NB4 (cell line): Measurements from ENCODE around the gene SLC45A1.

ENCODE experiments used
- POLR2A ChIP-seq: IDR thresholded peaks from 2 replicates; pipeline ENCODE4 v1.6.1; 2011; ENCODE audit warnings: mild to moderate bottlenecking; ENCODE audit not compliant: insufficient read length; ENCODE audit errors: extremely low read depth
- TF ChIP-seq, protein P1 (sequence below): IDR thresholded peaks from one replicate; pipeline ENCODE4 v1.5.1; 2012; ENCODE audit warnings: low read depth, low read length
- TF ChIP-seq, protein P2 (sequence below): IDR thresholded peaks from 2 replicates; pipeline ENCODE4 v1.6.1; 2011; ENCODE audit warnings: low read depth, low read length

DNA sequence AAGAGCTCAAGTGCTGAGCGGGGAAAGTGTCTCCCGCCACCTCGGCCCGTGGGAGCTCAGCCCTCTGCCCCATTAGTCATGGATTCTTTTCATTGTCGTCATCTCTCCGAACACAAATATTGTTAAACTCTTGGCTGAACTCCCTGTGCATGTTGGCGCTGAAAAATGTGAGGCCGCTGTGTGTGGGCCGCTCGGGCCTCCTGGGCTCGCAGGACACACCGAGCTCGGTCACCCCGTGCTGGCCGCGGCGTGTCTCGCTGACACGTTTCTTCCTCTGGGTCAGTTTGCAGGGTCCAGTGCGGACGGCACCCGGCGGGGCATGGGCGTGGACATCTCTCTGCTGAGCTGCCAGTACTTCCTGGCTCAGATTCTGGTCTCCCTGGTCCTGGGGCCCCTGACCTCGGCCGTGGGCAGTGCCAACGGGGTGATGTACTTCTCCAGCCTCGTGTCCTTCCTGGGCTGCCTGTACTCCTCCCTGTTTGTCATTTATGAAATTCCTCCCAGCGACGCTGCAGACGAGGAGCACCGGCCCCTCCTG lies 25.6 kb downstream of the SLC45A1 start:
- TF ChIP-seq, protein P1, sequence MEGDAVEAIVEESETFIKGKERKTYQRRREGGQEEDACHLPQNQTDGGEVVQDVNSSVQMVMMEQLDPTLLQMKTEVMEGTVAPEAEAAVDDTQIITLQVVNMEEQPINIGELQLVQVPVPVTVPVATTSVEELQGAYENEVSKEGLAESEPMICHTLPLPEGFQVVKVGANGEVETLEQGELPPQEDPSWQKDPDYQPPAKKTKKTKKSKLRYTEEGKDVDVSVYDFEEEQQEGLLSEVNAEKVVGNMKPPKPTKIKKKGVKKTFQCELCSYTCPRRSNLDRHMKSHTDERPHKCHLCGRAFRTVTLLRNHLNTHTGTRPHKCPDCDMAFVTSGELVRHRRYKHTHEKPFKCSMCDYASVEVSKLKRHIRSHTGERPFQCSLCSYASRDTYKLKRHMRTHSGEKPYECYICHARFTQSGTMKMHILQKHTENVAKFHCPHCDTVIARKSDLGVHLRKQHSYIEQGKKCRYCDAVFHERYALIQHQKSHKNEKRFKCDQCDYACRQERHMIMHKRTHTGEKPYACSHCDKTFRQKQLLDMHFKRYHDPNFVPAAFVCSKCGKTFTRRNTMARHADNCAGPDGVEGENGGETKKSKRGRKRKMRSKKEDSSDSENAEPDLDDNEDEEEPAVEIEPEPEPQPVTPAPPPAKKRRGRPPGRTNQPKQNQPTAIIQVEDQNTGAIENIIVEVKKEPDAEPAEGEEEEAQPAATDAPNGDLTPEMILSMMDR = no peak
- TF ChIP-seq, protein P2, sequence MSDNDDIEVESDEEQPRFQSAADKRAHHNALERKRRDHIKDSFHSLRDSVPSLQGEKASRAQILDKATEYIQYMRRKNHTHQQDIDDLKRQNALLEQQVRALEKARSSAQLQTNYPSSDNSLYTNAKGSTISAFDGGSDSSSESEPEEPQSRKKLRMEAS = no peak
- TF ChIP-seq POLR2A = no peak
